Activated CD8-positive, alpha-beta memory T cell treated with anti-CD3 and anti-CD28 coated beads for 24 hours (primary cell): ENCODE data around the gene DIP2A.
"Not testable (repeated sequence)": the region's sequence is repeated elsewhere in the genome, so short reads cannot be mapped to it uniquely, and the experiment has no call there.

Source experiments
- DNase-seq: peaks from one replicate; pipeline ENCODE4 v3.0.0-alpha.2; 2020

Gene DIP2A

GRCh38 chr21:46426313-46427046, 32.2 kb upstream of the DIP2A start:
- DNase-seq = no peak

DNA sequence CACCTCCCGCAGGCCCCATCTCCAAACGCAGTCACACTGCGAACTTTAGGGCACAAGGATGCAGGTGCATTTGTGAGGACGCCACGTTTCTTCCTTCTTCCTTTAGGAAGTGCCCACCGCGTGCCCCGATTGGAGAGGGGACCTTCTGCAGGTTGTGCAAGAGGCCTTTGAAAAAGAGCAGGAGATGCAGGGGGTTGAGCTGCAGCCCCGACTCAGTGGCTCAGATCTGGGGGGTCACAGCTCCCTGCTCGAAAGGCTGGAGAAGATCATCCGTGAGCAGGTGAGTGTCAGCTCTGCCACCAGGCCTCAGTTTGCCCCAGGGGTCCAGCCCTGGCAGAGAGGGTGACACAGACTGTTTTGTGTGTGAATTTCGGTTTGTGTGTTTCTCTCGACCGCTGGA, 31.2 kb upstream of the DIP2A start:
- DNase-seq = no peak

- no peak for DNase-seq
These were observed 30.4 kb upstream of the DIP2A start for GRCh38 chr21:46428286-46428685.

DNA sequence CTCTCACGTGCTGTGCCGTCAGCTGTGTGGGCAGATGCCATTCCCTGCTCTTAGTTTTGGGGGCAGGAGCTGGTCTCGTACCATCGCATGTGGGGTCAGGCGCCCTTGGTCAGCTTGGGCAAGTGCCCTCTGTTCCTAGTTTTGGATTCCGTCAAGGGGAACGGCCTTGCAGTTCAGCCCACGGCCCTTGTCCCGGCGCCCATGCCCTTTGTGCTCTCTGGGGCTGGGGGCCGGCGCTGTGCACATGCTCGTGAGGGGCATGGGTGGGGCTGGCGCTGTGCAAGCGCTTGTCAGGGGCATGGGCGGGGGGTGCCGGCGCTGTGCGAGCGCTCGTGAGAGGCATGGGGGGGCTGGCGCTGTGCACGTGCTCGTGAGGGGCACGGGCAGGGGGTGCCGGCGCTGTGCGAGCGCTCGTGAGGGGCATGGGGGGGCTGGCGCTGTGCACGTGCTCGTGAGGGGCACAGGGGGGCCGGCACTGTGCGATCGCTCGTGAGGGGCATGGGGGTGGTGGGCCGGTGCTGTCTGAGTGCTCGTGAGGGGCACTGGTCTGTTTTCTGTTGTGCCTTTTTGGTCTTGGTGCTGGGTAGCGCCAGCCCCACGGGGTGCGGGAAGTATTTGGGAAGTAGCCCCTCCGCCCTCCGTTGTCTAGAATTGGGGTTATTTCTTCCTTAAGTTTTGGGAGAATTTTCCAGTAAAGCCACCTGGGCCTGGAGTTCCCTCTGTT, 29.5 kb upstream of the DIP2A start:
- no peak for DNase-seq

DNA sequence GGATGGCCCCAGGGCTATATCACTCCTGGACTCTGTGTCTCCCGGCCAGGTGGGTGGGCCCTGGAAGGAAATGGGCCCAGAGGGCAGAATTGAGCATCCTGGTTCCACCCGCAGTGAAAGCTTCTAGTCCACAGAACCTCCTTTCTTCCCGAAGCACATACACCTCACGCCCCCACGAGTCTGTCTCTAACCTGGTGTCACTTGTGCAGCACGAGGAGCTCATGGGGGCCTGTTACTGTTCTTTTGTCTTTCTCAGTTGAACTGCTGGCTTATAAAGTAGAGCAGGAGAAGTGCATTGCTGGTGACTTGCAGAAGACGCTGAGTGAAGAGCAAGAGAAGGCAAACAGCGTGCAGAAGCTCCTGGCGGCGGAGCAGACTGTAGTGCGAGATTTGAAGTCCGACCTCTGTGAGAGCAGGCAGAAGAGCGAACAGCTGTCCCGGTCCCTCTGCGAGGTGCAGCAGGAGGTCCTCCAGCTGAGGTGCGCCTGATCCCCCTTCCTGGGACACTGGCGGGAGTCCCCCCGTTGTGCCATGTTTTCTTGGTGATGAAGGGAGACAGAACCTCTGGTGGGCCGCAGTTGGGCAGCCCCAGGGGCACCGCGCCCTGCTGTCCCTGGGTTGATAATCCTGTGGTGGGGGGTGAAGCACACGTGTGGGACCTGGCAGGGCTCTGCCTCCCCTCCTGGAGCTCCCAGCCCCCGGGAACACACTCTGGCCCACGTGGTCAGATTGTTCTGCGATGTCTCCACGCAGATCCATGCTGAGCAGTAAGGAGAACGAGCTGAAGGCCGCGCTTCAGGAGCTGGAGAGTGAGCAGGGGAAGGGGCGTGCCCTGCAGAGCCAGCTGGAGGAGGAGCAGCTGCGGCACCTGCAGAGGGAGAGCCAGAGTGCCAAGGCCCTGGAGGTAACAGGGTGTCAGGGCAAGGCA, 28.7 kb upstream of the DIP2A start:
- DNase-seq = no peak

DNA sequence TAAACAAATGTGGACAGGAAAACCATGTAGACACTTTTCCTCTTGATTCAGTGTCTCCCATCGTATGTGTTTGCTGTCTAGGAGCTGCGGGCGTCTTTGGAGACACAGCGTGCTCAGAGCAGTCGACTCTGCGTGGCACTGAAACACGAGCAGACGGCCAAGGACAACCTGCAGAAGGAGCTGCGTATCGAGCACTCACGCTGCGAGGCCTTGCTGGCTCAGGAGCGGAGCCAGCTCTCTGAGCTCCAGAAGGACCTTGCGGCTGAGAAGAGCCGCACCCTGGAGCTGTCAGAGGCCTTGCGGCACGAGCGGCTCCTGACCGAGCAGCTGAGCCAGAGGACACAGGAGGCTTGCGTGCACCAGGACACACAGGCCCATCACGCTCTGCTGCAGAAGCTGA, 27.2 kb upstream of the DIP2A start:
- DNase-seq = no peak

GRCh38 chr21:46431884-46432488, 26.7 kb upstream of the DIP2A start:
- DNase-seq = no peak

DNA sequence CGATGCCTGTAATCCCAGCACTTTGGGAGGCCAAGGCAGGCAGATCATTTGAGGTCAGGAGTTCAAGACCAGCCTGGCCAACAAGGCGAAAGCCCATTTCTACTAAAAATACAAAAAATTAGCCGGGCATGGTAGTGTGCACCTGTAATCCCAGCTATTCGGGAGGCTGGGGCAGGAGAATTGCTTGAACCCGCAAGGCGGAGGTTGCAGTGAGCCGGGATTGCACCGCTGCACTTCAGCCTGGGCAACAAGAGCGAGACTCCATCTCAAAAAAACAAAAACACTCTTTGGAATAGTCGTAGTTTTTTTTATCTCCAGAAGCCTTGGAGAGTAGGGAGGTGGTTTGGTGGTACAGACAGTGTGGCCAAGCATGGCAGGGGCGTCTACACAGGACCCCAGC, 25.6 kb upstream of the DIP2A start:
- DNase-seq = not testable (repeated sequence)

DNA sequence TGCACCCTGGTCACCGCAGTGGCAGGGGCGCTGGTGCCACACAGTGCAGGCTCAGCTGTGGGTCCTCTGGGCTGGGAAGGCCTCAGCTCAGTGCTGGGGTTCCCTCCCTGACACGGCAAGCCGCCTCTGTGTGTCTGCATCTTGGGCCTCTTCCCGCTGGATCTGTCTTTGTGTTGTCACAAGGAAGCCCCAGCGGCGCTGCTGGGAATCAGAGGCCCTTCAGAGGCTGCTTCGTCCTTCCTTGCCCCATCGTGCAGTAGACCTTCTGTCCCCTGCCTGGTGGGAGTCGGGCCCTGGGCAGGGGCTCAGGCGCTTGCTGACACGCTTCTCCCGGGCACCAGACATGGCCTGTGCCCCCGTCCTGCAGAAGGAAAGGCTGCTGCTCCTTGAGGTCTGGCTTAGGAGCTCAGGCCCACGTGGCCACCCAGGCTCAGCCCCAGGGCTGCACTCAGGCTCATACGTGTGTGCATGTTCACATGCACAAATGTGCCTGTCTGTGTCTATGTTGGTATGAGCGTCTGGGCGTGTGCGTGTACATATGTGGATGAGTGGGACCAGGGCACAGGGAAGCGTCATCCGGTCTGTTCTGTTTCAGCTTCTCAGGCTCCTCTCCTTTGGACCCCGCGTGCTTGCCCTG, 24.3 kb upstream of the DIP2A start:
- DNase-seq = no peak

GRCh38 chr21:46435786-46436227, 22.9 kb upstream of the DIP2A start:
- no peak for DNase-seq

GRCh38 chr21:46436621-46437020, 22.1 kb upstream of the DIP2A start:
- DNase-seq = no peak

DNA sequence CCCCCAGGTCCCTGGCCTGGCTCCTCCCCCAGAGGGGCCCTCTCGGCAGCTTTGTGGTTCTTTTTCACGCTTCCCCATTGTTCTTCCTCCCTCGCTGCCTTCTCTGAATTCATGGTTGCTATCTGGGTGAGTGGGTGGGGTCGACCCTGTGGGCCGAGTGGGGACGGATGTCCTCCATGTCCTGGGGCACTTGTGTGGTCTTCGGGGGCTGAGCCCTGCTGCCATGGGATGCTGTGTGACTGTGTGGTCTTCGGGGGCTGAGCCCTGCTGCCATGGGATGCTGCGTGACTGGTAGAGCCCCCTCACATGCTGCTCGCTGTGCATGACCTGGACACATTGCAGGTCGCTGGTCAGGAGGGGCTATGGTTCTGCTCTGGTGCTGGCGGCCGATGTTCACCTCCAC, 21.6 kb upstream of the DIP2A start:
- DNase-seq = no peak

DNA sequence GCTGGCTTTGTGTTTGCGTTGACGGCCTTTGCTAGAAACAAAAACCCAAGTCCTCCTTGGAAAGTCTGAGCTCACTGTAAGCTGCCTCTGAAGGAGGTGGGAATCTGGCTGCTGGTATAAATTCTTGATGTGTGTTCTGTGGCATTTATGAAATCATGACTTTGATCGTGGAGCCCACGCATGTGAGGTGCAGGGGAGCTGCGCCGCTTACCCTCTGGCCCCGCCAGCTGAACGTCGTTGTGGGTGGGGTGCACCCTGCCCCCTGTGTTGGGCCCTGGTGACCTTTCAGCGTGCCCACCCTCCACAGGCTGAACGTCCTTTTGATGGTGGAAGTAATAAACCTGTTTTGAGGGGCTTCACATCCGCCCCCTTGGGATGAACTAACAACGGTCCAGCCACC, 21.2 kb upstream of the DIP2A start:
- DNase-seq = no peak

- no peak for DNase-seq
These were observed 20.4 kb upstream of the DIP2A start for GRCh38 chr21:46438241-46438640.

DNA sequence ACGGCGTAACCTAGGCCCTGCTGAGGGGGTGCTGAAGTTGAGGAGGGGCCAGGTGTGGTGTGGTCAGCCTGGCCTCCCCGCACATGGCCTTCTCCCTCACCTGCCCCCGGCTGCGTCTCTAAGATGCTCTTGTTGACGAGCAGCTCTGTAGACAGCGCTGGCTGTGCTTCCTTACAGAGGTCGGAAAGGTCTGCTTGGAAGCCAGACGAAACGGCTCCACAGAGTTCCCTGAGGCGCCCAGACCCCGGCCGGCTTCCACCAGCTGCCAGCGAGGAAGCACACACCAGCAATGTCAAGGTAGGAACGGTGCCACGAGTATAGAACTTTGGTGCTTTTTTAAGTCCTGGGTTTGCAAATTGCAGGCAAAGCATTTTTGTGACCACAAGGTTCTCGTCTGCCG, 18.8 kb upstream of the DIP2A start:
- DNase-seq = no peak

DNA sequence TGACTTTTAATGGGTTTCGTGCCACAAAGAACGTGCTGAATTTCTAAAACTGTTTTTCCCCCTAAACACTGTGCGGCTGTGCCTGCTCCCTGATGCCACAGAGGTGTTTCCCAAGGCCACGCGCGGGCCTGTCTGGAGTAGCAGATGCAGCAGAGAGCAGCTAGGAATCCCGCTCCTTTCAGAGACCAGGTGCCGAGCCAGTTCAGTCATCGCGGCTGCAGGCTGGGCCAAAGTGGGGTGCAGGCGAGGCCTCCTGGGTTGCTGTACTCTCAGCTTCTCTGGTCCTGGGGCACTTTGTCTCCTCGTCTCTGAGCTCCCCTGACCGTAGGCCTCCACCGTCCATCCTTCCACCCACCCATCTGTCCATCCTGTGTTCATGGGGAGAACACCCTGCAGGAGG, 17.4 kb upstream of the DIP2A start:
- DNase-seq = no peak

DNA sequence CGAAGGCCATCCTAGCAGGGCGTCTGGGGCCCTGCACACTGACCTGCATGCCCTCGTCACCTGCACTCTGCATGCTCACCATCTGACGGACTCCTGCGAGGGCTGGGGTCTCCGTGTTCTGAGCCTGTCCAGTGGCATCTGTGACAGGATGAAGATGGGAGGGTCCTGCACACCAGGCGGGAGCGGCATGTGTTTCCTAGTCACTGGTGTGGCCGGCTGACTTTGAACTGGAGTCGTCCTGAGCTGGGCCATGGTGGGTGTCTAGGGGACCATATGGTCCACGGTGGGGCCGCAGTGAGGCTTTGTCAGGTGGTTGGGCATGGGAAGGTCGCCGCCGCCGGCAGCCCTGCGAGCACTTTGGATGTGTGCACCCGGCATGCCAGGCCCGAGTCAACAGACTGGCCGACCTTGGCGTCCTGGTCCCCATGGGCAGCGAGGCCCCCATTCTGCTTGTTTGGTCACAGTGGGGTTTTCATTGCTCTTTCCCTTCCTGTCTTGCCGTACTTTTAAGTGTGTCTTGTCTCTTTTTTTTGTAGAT, 16.7 kb upstream of the DIP2A start:
- no peak for DNase-seq

- DNase-seq = no peak
These were observed 15.8 kb upstream of the DIP2A start for GRCh38 chr21:46442938-46443337.

- no peak for DNase-seq
These were observed 14.8 kb upstream of the DIP2A start for GRCh38 chr21:46443910-46444309.

GRCh38 chr21:46448108-46448507, 10.6 kb upstream of the DIP2A start:
- no peak for DNase-seq

DNA sequence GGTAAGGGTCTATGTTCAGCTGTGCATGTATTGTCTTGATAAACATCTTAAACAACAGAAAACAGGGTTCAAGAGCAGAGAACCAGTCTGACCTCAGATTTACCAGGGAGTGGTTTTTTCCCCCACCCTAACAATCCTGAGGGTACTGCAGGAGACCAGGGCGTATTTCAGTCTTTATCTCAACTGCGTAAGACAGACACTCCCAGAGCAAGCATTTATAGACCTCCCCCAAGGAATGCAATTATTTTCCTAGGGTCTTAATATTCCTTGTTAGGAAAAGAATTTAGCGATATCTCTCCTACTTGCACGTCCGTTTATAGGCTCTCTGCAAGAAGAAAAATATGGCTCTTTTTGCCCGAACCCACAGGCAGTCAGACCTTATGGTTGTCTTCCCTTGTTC, 9.8 kb upstream of the DIP2A start:
- not testable (repeated sequence) for DNase-seq

DNA sequence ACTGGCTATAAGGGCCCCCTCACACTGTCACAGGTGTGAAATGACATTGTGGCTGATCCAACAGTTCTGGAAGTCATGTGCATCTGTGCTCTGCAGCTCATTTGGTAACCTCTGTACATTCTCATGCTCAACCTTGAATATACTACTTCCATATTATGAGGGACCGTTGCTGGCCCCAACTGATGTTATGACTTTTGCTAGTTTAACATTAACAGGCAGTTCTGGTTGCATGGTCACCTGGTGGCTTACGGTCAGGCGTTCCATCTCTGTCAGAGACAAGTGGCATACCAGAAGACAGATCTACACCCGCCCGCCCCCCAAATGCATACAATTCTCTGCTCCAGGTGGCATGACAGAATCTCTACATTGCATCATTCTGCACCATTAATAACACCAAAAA, 6.0 kb upstream of the DIP2A start:
- no peak for DNase-seq
